SK-N-MC (cell line): Measurements from ENCODE around the gene SPCS2.
A peak's percentile ranks its signal among the peaks of the same experiment; 100 is the strongest.

ENCODE experiments used
- DNase-seq: peaks from one replicate; pipeline ENCODE4 v3.0.0-alpha.2; 2011; ENCODE audit warnings: low read depth, low spot score
- H3K27ac ChIP-seq: fragments of 200-600 bp; sonication (generic); 2 replicates; pipeline ENCODE4 v1.5.1; 2016; ENCODE audit warnings: mixed run types
- H3K36me3 ChIP-seq: fragments of 200-600 bp; sonication (generic); 2 replicates; pipeline ENCODE4 v1.6.1; 2017; ENCODE audit warnings: antibody characterized with exemption, low read length, mixed read lengths; ENCODE audit not compliant: insufficient read depth
- H3K4me3 ChIP-seq: fragments of 200-600 bp; sonication (generic); 2 replicates; pipeline ENCODE4 v1.5.1; 2016
- H3K9ac ChIP-seq: fragments of 200-600 bp; sonication (generic); 2 replicates; pipeline ENCODE4 v1.8.0; 2017; ENCODE audit warnings: mixed run types, mixed read lengths; ENCODE audit not compliant: insufficient read length
- H3K9me3 ChIP-seq: fragments of 200-600 bp; sonication (generic); 2 replicates; pipeline ENCODE4 v1.6.1; 2017; ENCODE audit warnings: low read depth, mild to moderate bottlenecking, antibody characterized with exemption, low read length, moderate library complexity, mixed read lengths
- EZH2 ChIP-seq: fragments of 200-600 bp; sonication (generic); IDR thresholded peaks from one replicate; pipeline ENCODE4 v1.6.1; 2017; ENCODE audit warnings: antibody characterized with exemption
- FOXP2 ChIP-seq: optimal IDR thresholded peaks from 2 replicates; pipeline ENCODE3; 2011; ENCODE audit warnings: mild to moderate bottlenecking, moderate library complexity; ENCODE audit not compliant: insufficient read depth; ENCODE audit errors: extremely low read length, control extremely low read depth
- POLR2AphosphoS5 ChIP-seq: IDR thresholded peaks from 2 replicates; pipeline ENCODE4 v1.6.1; 2012; ENCODE audit warnings: mild to moderate bottlenecking, low read depth, low read length, borderline replicate concordance

The SPCS2 gene

DNA sequence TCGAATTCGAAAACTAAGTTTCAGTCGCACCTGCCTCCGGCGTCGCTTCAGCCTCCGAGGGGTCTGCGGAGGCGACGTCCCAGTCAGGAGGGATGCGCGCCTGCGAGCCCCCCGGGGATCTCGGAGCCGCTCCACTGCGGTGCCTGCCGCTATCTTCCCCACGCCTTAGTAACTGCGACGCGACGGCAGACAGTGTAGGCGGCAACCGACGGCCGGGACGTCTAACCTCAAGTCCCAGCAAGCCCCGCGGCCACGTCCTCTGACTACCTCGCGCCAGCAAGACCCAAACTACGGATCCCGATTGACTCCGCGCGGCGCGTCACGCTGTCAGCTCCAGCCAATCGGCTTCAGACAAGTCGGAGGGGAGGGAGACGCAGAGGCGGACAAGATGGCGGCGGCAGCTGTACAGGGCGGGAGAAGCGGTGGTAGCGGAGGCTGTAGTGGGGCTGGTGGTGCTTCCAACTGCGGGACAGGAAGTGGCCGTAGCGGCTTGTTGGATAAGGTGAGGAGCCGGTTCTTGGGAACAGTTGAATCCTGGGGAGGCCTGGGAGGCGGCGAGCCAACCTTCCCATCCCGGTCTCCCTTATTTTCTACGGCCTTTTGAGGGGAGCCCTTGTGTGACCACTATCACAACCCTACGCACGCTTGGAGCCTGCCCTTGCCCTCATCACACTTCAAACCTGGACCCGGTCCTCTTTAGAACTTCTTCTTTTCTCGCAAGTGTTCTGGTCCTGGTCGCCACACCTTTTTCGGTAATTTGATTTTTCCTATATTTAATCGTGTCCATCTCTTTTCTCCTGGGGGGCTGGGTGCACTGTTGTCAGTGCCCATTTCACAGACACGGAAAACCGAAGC is at the start of gene SPCS2, which contains the start of gene XRRA1:
Gene SPCS2, plus strand, starts transcription at position 369 of the 855 bp plus-strand sequence. Its CDS starts 20 bp downstream, at position 389.
Gene XRRA1, minus strand, starts transcription at position 194 of the 855 bp plus-strand sequence. CDS start 8,213 bp downstream, outside the sequence.
- Histone ChIP-seq H3K27ac (peak within 1 kb of the TSS; percentile 65), H3K4me3 (peak within 1 kb of the TSS; percentile 98), H3K36me3 (peaks cover 34% of the 10 kb centered on the region), H3K9me3 (peaks cover 2% of the 10 kb centered on the region; the same call in 1 of the 2 replicates), H3K9ac (peak within 1 kb of the TSS; percentile 99)
- peak; percentile 93 for DNase-seq
- TF ChIP-seq POLR2AphosphoS5 (peak; percentile 95), FOXP2 (no peak)

GRCh38 chr11:74902342-74902741 is 46.7 kb upstream of the SPCS2 start:
- no peak overlapping the region for H3K4me3 ChIP-seq
- no peaks in the 10 kb centered on the region for H3K36me3 ChIP-seq
- DNase-seq = no peak
- no peak overlapping the region for H3K27ac ChIP-seq
- peaks cover 10% of the 10 kb centered on the region; the same call in 1 of the 2 replicates for H3K9me3 ChIP-seq
- TF ChIP-seq POLR2AphosphoS5 (no peak), EZH2 (no peak), FOXP2 (no peak)
- no peak overlapping the region for H3K9ac ChIP-seq

GRCh38 chr11:74905326-74905725 is 43.7 kb upstream of the SPCS2 start:
- Histone ChIP-seq H3K9me3 (peaks cover 4% of the 10 kb centered on the region; the same call in 1 of the 2 replicates), H3K4me3 (no peak overlapping the region), H3K9ac (no peak overlapping the region), H3K27ac (0 out of 2 replicates have a peak overlapping the region, but pooled peaks have one; percentile 37), H3K36me3 (no peaks in the 10 kb centered on the region)
- no peak for TF ChIP-seq POLR2AphosphoS5
- no peak for TF ChIP-seq EZH2
- TF ChIP-seq FOXP2 = no peak
- DNase-seq = peak; percentile 42

DNA sequence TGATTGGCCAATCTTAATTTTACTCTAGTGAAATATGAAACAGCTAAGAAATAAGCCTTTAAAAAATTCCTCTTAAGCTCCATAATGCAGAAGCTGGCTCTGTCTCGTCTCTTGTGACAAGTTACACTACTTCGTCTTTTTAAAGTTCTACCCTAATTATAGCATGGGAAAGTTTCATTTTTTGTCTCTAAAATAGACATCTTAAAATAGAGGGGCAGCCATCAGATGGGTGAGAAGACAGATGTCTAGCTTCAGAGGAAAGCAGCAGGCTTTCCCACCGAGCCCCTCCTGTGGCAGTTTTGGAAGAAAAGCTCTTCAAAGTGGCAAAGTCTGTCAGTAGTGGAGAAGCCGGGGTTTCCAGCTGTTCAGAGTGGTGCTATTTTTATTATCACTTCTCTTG is 39.7 kb upstream of the SPCS2 start:
- no peak for DNase-seq
- Histone ChIP-seq H3K36me3 (no peaks in the 10 kb centered on the region), H3K9me3 (no peaks in the 10 kb centered on the region), H3K4me3 (no peak overlapping the region), H3K9ac (no peak overlapping the region), H3K27ac (no peak overlapping the region)
- TF ChIP-seq POLR2AphosphoS5 (no peak), FOXP2 (no peak)

GRCh38 chr11:74909812-74910211 is 39.3 kb upstream of the SPCS2 start:
- Histone ChIP-seq H3K9me3 (no peaks in the 10 kb centered on the region), H3K36me3 (peaks cover under 1% of the 10 kb centered on the region; the same call in 1 of the 2 replicates), H3K9ac (no peak overlapping the region), H3K27ac (no peak overlapping the region), H3K4me3 (no peak overlapping the region)
- no peak for TF ChIP-seq EZH2
- no peak for TF ChIP-seq POLR2AphosphoS5
- no peak for TF ChIP-seq FOXP2
- no peak for DNase-seq

- no peak overlapping the region for H3K9ac ChIP-seq
- no peak for DNase-seq
- H3K36me3 ChIP-seq = peaks cover 11% of the 10 kb centered on the region; the same call in 1 of the 2 replicates
Measured at GRCh38 chr11:74923125-74923524, 25.9 kb upstream of the SPCS2 start.

GRCh38 chr11:74925281-74925680 is 23.8 kb upstream of the SPCS2 start:
- no peaks in the 10 kb centered on the region for H3K36me3 ChIP-seq

More at GRCh38 chr11:74923125-74923524, 25.9 kb upstream of the SPCS2 start:
- no peak overlapping the region for H3K27ac ChIP-seq
- no peaks in the 10 kb centered on the region for H3K9me3 ChIP-seq
- TF ChIP-seq EZH2 (no peak), POLR2AphosphoS5 (no peak), FOXP2 (no peak)
- no peak overlapping the region for H3K4me3 ChIP-seq

GRCh38 chr11:74926304-74927030 is 22.6 kb upstream of the SPCS2 start:
- H3K9ac ChIP-seq = no peak overlapping the region
- no peaks in the 10 kb centered on the region for H3K9me3 ChIP-seq
- no peak for TF ChIP-seq FOXP2
- TF ChIP-seq POLR2AphosphoS5 = no peak
- TF ChIP-seq EZH2 = no peak
- no peaks in the 10 kb centered on the region for H3K36me3 ChIP-seq
- peak overlapping the region; percentile 87; the same call in 1 of the 2 replicates for H3K27ac ChIP-seq
- H3K4me3 ChIP-seq = no peak overlapping the region
- DNase-seq = no peak

More at GRCh38 chr11:74925281-74925680, 23.8 kb upstream of the SPCS2 start:
- DNase-seq = no peak
- H3K9me3 ChIP-seq = no peaks in the 10 kb centered on the region
- H3K4me3 ChIP-seq = 0 out of 2 replicates have a peak overlapping the region, but pooled peaks have one; percentile 0
- peak overlapping the region; percentile 24 for H3K9ac ChIP-seq
- TF ChIP-seq FOXP2 = no peak
- TF ChIP-seq POLR2AphosphoS5 = no peak
- no peak for TF ChIP-seq EZH2
- H3K27ac ChIP-seq = peak overlapping the region; percentile 87
